Trophoblast cell (in vitro differentiated cells and primary cell): ENCODE measurements around the gene PXN.
A peak's percentile ranks its signal among the peaks of the same experiment; 100 is the strongest.

Source experiments
- DNase-seq, 2 donors: peaks; one replicate each; pipeline ENCODE4 v3.0.0-alpha.2; 2016
- H2AFZ ChIP-seq: 2 replicates; pipeline ENCODE4 v1.6.1; 2013; ENCODE audit warnings: low read length, moderate library complexity, mild to moderate bottlenecking; ENCODE audit not compliant: insufficient read depth, poor library complexity
- H2AK5ac ChIP-seq: 2 replicates; pipeline ENCODE4 v1.6.1; 2013; ENCODE audit warnings: mild to moderate bottlenecking, low read length
- H2BK120ac ChIP-seq: 2 replicates; pipeline ENCODE4 v1.6.1; 2013; ENCODE audit warnings: low read length, mild to moderate bottlenecking, moderate library complexity; ENCODE audit not compliant: insufficient read depth, poor library complexity
- H2BK12ac ChIP-seq: 2 replicates; pipeline ENCODE4 v1.6.1; 2013; ENCODE audit warnings: mild to moderate bottlenecking, low read length, moderate library complexity
- H2BK5ac ChIP-seq: 2 replicates; pipeline ENCODE4 v1.6.1; 2013; ENCODE audit warnings: low read length, low read depth, moderate library complexity, mild to moderate bottlenecking; ENCODE audit not compliant: poor library complexity
- H3K14ac ChIP-seq: 2 replicates; pipeline ENCODE4 v1.6.1; 2013; ENCODE audit warnings: mild to moderate bottlenecking, low read length
- H3K18ac ChIP-seq: 2 replicates; pipeline ENCODE4 v1.6.1; 2013; ENCODE audit warnings: mild to moderate bottlenecking, low read length
- H3K23ac ChIP-seq: 2 replicates; pipeline ENCODE4 v1.6.1; 2013; ENCODE audit warnings: low read length
- H3K27ac ChIP-seq: 2 replicates; pipeline ENCODE4 v1.5.1; 2013; ENCODE audit warnings: low read depth, mild to moderate bottlenecking, inconsistent platforms, low read length, moderate library complexity
- H3K27me3 ChIP-seq: 2 replicates; pipeline ENCODE4 v1.6.1; 2013; ENCODE audit warnings: inconsistent platforms, mild to moderate bottlenecking, low read length, moderate library complexity; ENCODE audit not compliant: insufficient read depth
- H3K36me3 ChIP-seq, 2 experiments: 1 replicate in 1 of 2; 2 replicates in 1 of 2; pipeline ENCODE4 v1.6.1; 2013; ENCODE audit warnings: low read length in 2 of 2, mild to moderate bottlenecking in 2 of 2, moderate library complexity in 1 of 2; ENCODE audit not compliant: insufficient read depth in 2 of 2, control insufficient read depth in 1 of 2
- H3K4ac ChIP-seq: 2 replicates; pipeline ENCODE4 v1.6.1; 2013; ENCODE audit warnings: low read depth, mild to moderate bottlenecking, low read length, moderate library complexity
- H3K4me1 ChIP-seq, 2 experiments: 1 replicate in 1 of 2; 2 replicates in 1 of 2; pipeline ENCODE4 v1.6.1; 2013; ENCODE audit warnings: low read length in 2 of 2, mild to moderate bottlenecking in 2 of 2, moderate library complexity in 1 of 2; ENCODE audit not compliant: insufficient read depth in 2 of 2, control insufficient read depth in 1 of 2
- H3K4me2 ChIP-seq: 2 replicates; pipeline ENCODE4 v1.6.1; 2013; ENCODE audit warnings: inconsistent platforms, mild to moderate bottlenecking, low read length, moderate library complexity
- H3K4me3 ChIP-seq: 2 replicates; pipeline ENCODE4 v1.5.1; 2013; ENCODE audit warnings: mild to moderate bottlenecking, low read depth, low read length, inconsistent platforms
- H3K79me1 ChIP-seq: one replicate; pipeline ENCODE4 v1.6.1; 2013; ENCODE audit warnings: low read length
- H3K79me2 ChIP-seq: 2 replicates; pipeline ENCODE4 v1.6.1; 2013; ENCODE audit warnings: low read length, mild to moderate bottlenecking; ENCODE audit not compliant: control insufficient read depth, insufficient read depth, poor library complexity
- H3K9ac ChIP-seq: 2 replicates; pipeline ENCODE4 v1.6.1; 2013; ENCODE audit warnings: mild to moderate bottlenecking, low read length
- H3K9me3 ChIP-seq: 2 replicates; pipeline ENCODE4 v1.6.1; 2013; ENCODE audit warnings: low read depth, mild to moderate bottlenecking, control low read depth, inconsistent platforms, low read length; ENCODE audit not compliant: insufficient read depth
- H4K12ac ChIP-seq: 2 replicates; pipeline ENCODE4 v1.6.1; 2013; ENCODE audit warnings: low read depth, mild to moderate bottlenecking, low read length, moderate library complexity
- H4K8ac ChIP-seq: 2 replicates; pipeline ENCODE4 v1.6.1; 2013; ENCODE audit warnings: low read depth, mild to moderate bottlenecking, low read length, moderate library complexity
- H4K91ac ChIP-seq: one replicate; pipeline ENCODE4 v1.6.1; 2013; ENCODE audit warnings: low read depth, mild to moderate bottlenecking, low read length, moderate library complexity
- WGBS: extraction: QIAGEN DNeasy Blood & Tissue Kit; methylation state at CpG from one replicate; pipeline ENCODE4 v1.1.7; 2013; ENCODE audit warnings: missing lambda C conversion rate; ENCODE audit not compliant: insufficient read length, insufficient coverage; ENCODE audit errors: extremely low coverage; 5-methylcytosine and 5-hydroxymethylcytosine counted together

PXN gene

DNA sequence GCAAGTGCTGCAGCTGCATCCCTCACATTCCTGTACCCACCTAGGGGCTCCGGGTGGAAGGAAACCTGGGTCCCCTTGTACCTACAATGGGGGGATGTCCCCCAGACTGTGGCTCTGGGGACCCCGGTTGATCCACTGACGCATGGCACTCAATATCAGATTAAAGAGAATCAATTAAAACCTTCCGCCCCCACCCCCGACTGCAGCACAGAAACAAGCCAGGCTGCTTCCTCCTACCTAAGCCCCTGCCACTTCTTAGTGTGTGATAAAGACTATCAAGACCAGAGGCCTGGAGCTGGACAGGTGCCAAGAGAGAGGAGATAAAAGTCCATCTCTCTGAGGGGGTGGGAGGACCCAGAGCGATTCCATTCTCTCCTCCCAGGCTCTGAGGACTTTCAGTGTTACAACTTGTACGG, 36.5 kb downstream of the PXN start:
- peak overlapping the region; percentile 66 for H3K4ac ChIP-seq
- peak overlapping the region; percentile 75 for H4K8ac ChIP-seq
- peak overlapping the region; percentile 98 for H4K91ac ChIP-seq
- no peaks in the 10 kb centered on the region for H3K9me3 ChIP-seq
- peak overlapping the region; percentile 99 for H2BK120ac ChIP-seq
- H3K18ac ChIP-seq: peak overlapping the region; percentile 67
- H3K79me2 ChIP-seq: peaks cover 36% of the 10 kb centered on the region
- no peak overlapping the region for H3K23ac ChIP-seq
- peak; percentile 95 to 98 for DNase-seq
- peak overlapping the region; percentile 99 for H2BK5ac ChIP-seq
- H2BK12ac ChIP-seq: peak overlapping the region; percentile 88
- no peaks in the 10 kb centered on the region for H3K27me3 ChIP-seq
- H3K4me1 ChIP-seq: peaks cover 63 to 66% of the 10 kb centered on the region in 2 experiments
- H3K14ac ChIP-seq: peak overlapping the region; percentile 92
- no CpG with 5 or more reads among the region's 7 CpGs for WGBS
- peaks cover 21 to 26% of the 10 kb centered on the region in 2 experiments for H3K36me3 ChIP-seq
- H3K4me2 ChIP-seq: peak overlapping the region; percentile 59
- peak overlapping the region; percentile 38 for H2AK5ac ChIP-seq
- peak overlapping the region; percentile 100 for H3K27ac ChIP-seq
- no peak overlapping the region for H3K4me3 ChIP-seq
- H3K79me1 ChIP-seq: peaks cover 51% of the 10 kb centered on the region
- H3K9ac ChIP-seq: peak overlapping the region; percentile 6
- peak overlapping the region; percentile 10 for H4K12ac ChIP-seq
- H2AFZ ChIP-seq: no peak overlapping the region

DNA sequence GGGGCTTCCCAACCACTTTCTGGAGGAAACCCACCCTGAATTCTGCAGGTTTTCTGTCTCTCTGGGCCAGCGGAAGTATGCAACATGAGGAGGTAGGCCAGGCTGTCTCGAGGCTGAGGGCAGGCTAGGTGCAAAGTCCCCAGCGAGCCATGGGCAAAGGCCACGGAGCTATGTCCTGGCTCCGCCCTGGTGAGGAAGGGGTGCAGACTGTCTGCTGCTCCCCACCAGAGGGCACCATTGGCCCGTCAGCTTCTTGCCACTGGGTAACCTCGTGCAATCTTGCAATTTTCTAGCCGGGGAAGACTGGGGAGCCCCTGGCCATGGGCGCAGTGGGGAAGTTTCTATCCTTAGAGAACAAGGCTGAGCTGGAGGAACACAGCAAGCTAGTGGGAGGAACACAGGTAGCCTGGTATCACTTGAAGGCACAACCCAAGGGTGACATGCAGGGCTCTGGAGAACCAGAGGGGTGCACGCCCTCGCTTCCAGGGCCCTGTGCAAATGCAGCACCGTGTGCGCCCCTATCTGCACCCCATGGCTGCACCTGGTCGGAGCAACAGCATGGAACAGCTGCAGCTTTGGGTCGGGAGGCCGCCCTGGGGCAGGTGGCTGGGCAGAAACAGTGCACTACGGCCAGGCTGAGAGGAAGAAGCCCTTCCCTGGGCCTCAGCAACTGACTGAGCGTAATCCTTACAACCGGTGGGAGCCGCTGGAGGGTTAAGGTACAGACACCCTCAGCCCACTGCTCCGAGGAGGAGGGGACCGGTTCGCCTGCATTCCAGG, 37.0 kb downstream of the PXN start:
- no peak overlapping the region for H3K9ac ChIP-seq
- peaks cover 48% of the 10 kb centered on the region for H3K79me1 ChIP-seq
- peak overlapping the region; percentile 73 for H4K12ac ChIP-seq
- peak overlapping the region; percentile 69 for H4K8ac ChIP-seq
- peak overlapping the region; percentile 67 for H3K4ac ChIP-seq
- H3K4me2 ChIP-seq: peak overlapping the region; percentile 59
- no peak overlapping the region for H3K4me3 ChIP-seq
- peak overlapping the region; percentile 85 for H2BK120ac ChIP-seq
- H3K4me1 ChIP-seq: peaks cover 57 to 60% of the 10 kb centered on the region in 2 experiments
- no peaks in the 10 kb centered on the region for H3K27me3 ChIP-seq
- H3K14ac ChIP-seq: peak overlapping the region; percentile 85
- peak overlapping the region; percentile 99 for H2BK5ac ChIP-seq
- H4K91ac ChIP-seq: peak overlapping the region; percentile 91
- H2AK5ac ChIP-seq: peak overlapping the region; percentile 83
- peak overlapping the region; percentile 94 for H3K18ac ChIP-seq
- H3K27ac ChIP-seq: peak overlapping the region; percentile 100
- peaks cover 33% of the 10 kb centered on the region for H3K79me2 ChIP-seq
- H3K36me3 ChIP-seq: peaks cover 27 to 32% of the 10 kb centered on the region in 2 experiments
- WGBS: no CpG with 5 or more reads among the region's 23 CpGs
- no peak overlapping the region for H3K23ac ChIP-seq
- DNase-seq: peak; percentile 95
- H3K9me3 ChIP-seq: no peaks in the 10 kb centered on the region
- H2AFZ ChIP-seq: peak overlapping the region; percentile 60
- peak overlapping the region; percentile 82 for H2BK12ac ChIP-seq

GRCh38 chr12:120228041-120228290, 37.6 kb downstream of the PXN start:
- peak overlapping the region; percentile 32 for H3K4me2 ChIP-seq
- no peak overlapping the region for H4K12ac ChIP-seq
- H2AK5ac ChIP-seq: no peak overlapping the region
- H4K91ac ChIP-seq: peak overlapping the region; percentile 20
- peak overlapping the region; percentile 19 for H4K8ac ChIP-seq
- H3K23ac ChIP-seq: no peak overlapping the region
- peaks cover 52 to 55% of the 10 kb centered on the region in 2 experiments for H3K4me1 ChIP-seq
- H2BK5ac ChIP-seq: peak overlapping the region; percentile 75
- H3K36me3 ChIP-seq: peaks cover 30 to 35% of the 10 kb centered on the region in 2 experiments
- peak overlapping the region; percentile 56 for H3K18ac ChIP-seq
- peak overlapping the region; percentile 56 for H3K4ac ChIP-seq
- H3K79me1 ChIP-seq: peaks cover 44% of the 10 kb centered on the region
- peak overlapping the region; percentile 36 for H3K14ac ChIP-seq
- H3K4me3 ChIP-seq: no peak overlapping the region
- WGBS: no CpG with 5 or more reads among the region's 3 CpGs
- no peak for DNase-seq
- H3K27ac ChIP-seq: peak overlapping the region; percentile 100
- no peak overlapping the region for H3K9ac ChIP-seq
- H2BK120ac ChIP-seq: no peak overlapping the region
- H3K27me3 ChIP-seq: no peaks in the 10 kb centered on the region
- H2AFZ ChIP-seq: no peak overlapping the region
- H2BK12ac ChIP-seq: peak overlapping the region; percentile 33
- peaks cover 29% of the 10 kb centered on the region for H3K79me2 ChIP-seq
- H3K9me3 ChIP-seq: no peaks in the 10 kb centered on the region

DNA sequence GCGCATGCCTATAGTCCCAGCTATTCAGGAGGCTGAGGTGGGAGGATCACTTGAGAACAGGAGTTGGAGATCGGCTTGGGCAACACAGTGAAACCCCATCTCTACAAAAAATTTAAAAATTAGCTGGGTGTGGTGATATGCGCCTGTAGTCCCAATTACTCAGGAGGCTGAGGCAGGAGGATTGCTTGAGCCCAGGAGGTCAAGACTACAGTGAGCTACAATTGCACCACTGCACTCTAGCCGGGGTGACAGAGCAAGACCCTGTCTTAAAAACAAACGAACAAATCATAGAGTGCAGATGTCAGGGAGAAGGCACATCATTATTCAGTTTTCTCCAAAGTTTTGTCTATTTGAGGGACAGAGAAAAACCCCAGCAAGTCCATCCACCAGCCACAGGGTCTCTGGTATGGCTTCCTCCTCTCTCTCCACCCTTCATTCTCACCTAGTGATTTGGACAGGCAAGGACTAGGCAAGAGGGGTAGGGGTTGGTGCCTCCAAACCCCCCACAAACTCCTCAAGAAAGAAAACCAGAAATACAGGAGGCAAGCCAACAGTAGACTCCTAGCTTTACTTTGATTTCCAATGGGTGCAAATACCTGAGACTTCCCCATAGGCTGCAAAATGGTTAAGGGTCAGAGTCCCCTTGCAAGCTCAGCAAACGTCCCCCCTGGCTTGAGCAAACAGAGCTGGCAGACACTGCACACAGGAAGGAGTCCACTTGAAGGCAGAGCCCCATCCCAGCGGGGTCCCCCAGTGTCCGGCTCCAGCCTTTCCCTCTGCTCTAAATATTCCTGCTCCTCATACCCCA, 38.1 kb downstream of the PXN start:
- WGBS: no CpG with 5 or more reads among the region's 8 CpGs

More for the DNA sequence above, 38.1 kb downstream of the PXN start:
- H3K18ac ChIP-seq: no peak overlapping the region
- H3K23ac ChIP-seq: no peak overlapping the region
- peaks cover 27% of the 10 kb centered on the region for H3K79me2 ChIP-seq
- no peak overlapping the region for H2BK120ac ChIP-seq
- peak overlapping the region; percentile 33 for H2BK12ac ChIP-seq
- peaks cover 36 to 40% of the 10 kb centered on the region in 2 experiments for H3K36me3 ChIP-seq
- no peak for DNase-seq
- no peak overlapping the region for H3K9ac ChIP-seq
- H3K4ac ChIP-seq: peak overlapping the region; percentile 56
- peaks cover 46 to 50% of the 10 kb centered on the region in 2 experiments for H3K4me1 ChIP-seq
- no peaks in the 10 kb centered on the region for H3K27me3 ChIP-seq
- peak overlapping the region; percentile 32 for H3K4me2 ChIP-seq
- H4K8ac ChIP-seq: peak overlapping the region; percentile 19
- H3K4me3 ChIP-seq: no peak overlapping the region
- H2AK5ac ChIP-seq: no peak overlapping the region
- H3K14ac ChIP-seq: no peak overlapping the region
- peaks cover 38% of the 10 kb centered on the region for H3K79me1 ChIP-seq
- peak overlapping the region; percentile 20 for H4K91ac ChIP-seq
- no peak overlapping the region for H2AFZ ChIP-seq
- no peaks in the 10 kb centered on the region for H3K9me3 ChIP-seq
- H3K27ac ChIP-seq: peak overlapping the region; percentile 100
- H2BK5ac ChIP-seq: peak overlapping the region; percentile 75
- H4K12ac ChIP-seq: no peak overlapping the region
